ENCODE measurements around the gene AHDC1.

AHDC1 gene

DNA sequence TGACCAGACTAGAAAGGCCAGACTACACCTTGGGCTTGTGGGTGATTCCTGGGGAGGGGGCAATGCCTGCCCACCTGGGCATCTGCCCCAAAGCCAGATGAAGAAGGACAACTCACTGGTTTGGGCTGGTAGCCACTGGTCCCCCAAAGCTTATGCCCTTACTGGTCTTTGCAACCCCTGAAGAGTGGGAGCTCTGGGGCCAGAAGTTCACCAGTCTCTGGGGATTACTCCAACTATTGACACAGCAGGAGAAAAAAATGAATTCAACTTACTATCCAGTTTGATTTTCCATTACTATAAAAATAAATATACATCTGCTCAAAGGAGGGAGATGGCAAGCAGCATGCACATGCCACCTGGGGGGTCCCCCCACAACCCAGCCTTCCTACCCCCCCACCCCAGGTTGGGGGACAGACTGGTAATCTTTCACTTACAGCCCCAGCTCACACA lies 2.6 kb downstream of the AHDC1 start:
- H3K27ac ChIP-seq (ENCODE audit: low read length): no peak overlapping the region

DNA sequence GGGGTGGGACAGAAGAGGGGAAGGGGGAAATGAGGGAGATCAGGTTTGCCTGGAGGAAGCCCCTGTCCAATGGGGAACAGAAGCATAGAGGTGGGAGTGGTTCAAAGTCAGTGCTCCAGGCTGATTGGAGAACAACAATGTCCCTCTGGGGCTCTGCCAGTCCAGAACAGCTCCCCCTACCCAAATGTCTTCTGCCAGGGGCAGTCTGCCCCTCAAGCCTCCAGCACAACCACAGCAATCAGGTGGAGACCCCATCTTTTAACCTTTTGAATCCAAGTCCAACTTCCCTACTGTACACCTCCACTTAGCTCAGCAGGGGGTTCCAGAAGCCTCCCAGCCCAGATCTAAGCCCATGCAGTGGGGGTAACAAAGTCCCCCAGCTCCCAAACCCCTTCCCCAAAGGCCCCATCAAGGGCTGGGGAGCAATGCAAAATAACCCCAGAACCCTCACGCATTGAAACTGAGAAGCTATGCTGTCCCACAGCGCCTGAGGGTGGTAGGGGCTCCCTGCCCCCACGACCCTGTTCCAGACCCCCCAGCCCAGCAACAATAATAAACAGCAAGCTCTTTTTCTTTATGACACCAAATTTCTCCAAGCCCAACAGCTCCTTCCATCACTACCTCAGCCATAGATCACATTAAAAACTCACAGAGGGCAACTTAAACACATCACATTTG lies 3.3 kb downstream of the AHDC1 start:
- H3K27ac ChIP-seq (ENCODE audit: low read length): no peak overlapping the region
- H3K27me3 ChIP-seq (ENCODE audit: insufficient read depth, low read length): peaks cover 8% of the 10 kb centered on the region
- no peaks in the 10 kb centered on the region for H3K9me3 ChIP-seq (ENCODE audit: insufficient read depth, low read depth, low read length)
- no peak overlapping the region for H3K9ac ChIP-seq (ENCODE audit: low read depth, low read length)
- peaks cover 42% of the 10 kb centered on the region for H3K4me1 ChIP-seq (ENCODE audit: insufficient read depth, low read length)
- H3K4me3 ChIP-seq (ENCODE audit: low read length): no peak overlapping the region
- no peaks in the 10 kb centered on the region for H3K36me3 ChIP-seq (ENCODE audit: insufficient read depth, low read depth, low read length)

More for the DNA sequence above, 2.6 kb downstream of the AHDC1 start:
- no peaks in the 10 kb centered on the region for H3K36me3 ChIP-seq (ENCODE audit: insufficient read depth, low read depth, low read length)
- no peak overlapping the region for H3K9ac ChIP-seq (ENCODE audit: low read depth, low read length)
- peaks cover 8% of the 10 kb centered on the region for H3K27me3 ChIP-seq (ENCODE audit: insufficient read depth, low read length)
- H3K4me3 ChIP-seq (ENCODE audit: low read length): peak overlapping the region; percentile 73; the same call in 1 of the 2 replicates
- H3K9me3 ChIP-seq (ENCODE audit: insufficient read depth, low read depth, low read length): no peaks in the 10 kb centered on the region
- H3K4me1 ChIP-seq (ENCODE audit: insufficient read depth, low read length): peaks cover 48% of the 10 kb centered on the region

DNA sequence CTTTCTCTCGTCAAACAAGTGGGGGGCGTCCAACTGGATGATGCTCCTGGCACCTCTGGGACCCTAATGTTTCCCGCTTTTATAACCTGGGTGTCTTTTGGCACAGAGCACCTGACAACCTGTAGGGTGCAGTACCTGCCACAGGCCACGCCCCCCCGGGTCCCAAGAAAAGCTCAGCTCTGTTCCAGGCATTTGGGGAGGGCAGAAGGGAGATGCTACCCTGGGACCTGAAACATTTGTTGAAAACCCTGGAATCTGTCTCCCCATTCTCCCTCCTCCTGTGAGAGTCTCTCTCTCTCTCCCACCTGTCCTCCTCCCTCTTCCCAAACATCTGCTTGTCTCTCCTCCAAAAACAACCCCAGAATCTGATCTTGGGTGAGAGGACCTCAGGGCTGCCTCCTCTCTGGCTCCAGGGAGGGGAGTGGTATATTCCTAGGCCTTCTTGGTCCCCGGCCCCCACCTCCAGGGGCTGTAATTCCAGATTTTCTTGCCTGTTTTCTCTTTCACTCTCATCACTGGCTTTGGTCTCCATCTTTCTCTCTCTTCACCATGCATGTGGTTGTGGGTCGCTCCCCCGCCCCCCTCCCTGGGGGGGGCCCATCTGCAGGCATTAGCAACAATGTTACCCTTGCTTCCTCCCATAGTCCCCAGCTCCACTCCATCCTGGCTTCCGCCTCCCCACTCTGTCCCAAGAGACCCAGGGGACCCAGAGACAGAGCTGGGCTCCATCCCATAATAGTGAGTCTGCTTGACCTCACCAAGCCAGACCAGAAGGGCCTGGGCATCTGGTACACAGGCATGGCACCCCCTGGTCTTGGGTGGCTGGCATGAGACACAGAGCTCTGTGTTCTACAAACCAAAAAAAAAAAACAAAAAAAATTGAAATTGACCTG lies 4.1 kb downstream of the AHDC1 start:
- Histone ChIP-seq H3K4me3 (ENCODE audit: low read length) (no peak overlapping the region; the same call in 1 of the 2 replicates), H3K27ac (ENCODE audit: low read length) (no peak overlapping the region), H3K27me3 (ENCODE audit: insufficient read depth, low read length) (peaks cover 2% of the 10 kb centered on the region), H3K9me3 (ENCODE audit: insufficient read depth, low read depth, low read length) (no peaks in the 10 kb centered on the region), H3K9ac (ENCODE audit: low read depth, low read length) (no peak overlapping the region; the same call in 1 of the 2 replicates), H3K36me3 (ENCODE audit: insufficient read depth, low read depth, low read length) (no peaks in the 10 kb centered on the region), H3K4me1 (ENCODE audit: insufficient read depth, low read length) (peaks cover 37% of the 10 kb centered on the region)

DNA sequence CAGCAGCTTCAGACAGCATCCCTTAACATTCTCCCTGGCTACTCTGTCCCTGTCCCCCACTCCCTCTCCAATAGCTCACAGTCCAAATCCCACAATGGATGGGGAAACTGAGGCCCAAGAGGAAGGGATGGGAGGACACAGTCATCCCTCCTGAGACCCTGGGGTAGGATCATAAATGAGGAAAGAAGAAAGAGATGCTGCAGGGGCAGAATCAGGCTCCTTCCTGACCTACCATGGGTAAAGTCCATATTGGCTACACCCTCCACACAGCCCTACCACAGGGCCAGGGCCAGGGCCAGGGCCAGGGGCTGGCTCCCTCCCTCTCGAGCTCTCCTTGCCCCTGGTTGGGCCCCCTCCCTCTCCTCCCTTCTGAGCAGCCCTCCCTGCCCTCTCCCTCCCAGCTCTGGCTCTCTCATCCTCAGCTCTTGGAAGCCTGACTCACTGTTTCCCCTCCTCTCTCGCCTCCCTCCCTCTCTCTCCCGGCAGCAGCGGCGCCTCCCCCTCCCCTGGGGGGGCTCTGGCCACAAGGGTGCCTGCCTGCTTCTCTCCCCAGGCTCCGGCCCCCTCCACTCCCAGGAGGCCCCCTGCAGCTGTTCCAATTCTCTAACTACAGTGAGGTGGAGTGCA lies 4.9 kb downstream of the AHDC1 start:
- Histone ChIP-seq H3K27ac (ENCODE audit: low read length) (no peak overlapping the region), H3K4me3 (ENCODE audit: low read length) (no peak overlapping the region; the same call in 1 of the 2 replicates), H3K9ac (ENCODE audit: low read depth, low read length) (no peak overlapping the region; the same call in 1 of the 2 replicates), H3K27me3 (ENCODE audit: insufficient read depth, low read length) (no peaks in the 10 kb centered on the region), H3K9me3 (ENCODE audit: insufficient read depth, low read depth, low read length) (no peaks in the 10 kb centered on the region), H3K36me3 (ENCODE audit: insufficient read depth, low read depth, low read length) (no peaks in the 10 kb centered on the region), H3K4me1 (ENCODE audit: insufficient read depth, low read length) (peaks cover 45% of the 10 kb centered on the region)

DNA sequence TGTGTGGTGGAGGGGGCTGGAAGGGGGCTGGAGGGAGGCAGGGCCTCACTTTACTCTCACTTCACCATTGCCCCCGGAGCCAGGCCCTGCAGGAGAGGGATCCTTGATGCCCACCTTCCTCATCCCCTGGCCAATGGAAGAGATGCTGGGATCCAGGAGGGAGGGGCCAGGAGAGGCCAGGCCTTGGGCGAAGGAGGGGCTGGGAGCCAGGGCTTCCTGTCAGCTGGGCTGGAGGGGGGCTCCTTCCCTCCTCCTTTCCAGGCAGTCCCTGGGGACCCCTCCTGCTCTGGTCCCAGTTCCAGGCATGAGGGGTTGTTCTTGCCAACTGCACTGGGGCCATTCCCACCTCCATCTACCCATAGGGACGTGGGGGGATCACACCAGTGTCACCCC lies 5.7 kb downstream of the AHDC1 start:
- peak overlapping the region; percentile 25; the same call in 1 of the 2 replicates for H3K9ac ChIP-seq (ENCODE audit: low read depth, low read length)
- H3K27ac ChIP-seq (ENCODE audit: low read length): no peak overlapping the region
- H3K4me3 ChIP-seq (ENCODE audit: low read length): no peak overlapping the region
- no peaks in the 10 kb centered on the region for H3K9me3 ChIP-seq (ENCODE audit: insufficient read depth, low read depth, low read length)
- no peaks in the 10 kb centered on the region for H3K36me3 ChIP-seq (ENCODE audit: insufficient read depth, low read depth, low read length)
- H3K27me3 ChIP-seq (ENCODE audit: insufficient read depth, low read length): no peaks in the 10 kb centered on the region
- peaks cover 52% of the 10 kb centered on the region for H3K4me1 ChIP-seq (ENCODE audit: insufficient read depth, low read length)

DNA sequence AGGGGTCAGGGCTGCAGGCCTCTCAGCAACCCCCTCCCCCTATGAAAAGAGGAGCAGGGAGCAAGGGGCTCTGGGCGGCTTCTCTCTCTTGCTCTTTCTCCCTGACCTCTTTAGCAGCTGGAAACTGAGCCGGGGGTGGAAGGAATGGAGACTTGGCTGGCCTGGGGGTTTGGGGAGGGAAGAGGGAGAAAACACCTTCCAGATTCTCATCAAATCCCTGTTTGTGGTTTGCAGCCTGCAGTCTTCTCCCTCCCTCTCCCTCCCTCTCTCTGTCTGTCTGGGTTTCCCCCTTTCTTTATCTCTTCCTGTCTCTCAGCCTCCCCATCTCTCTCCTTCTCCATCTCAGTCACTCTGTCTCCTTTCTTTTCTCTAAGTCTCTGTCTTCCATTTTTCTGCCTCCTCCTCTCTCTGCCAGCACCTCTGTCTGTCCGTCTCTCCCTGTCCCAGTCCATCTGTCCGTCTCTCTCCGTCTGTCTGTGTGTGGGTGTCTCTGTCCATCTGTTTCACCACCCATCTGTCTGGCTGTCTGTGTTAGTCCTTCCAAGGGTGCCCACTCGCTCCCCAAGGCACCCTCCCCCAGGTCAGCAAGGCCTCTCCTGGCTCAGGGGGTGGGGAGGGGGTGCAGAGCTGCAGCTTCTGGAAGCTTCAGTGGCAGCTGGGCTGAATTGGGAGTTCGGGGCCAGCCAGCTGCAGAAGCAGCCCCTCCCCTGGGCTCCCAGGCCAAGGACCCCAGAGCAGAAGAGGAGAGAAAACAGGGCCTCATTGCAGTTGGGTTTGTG lies 6.2 kb downstream of the AHDC1 start:
- Histone ChIP-seq H3K9ac (ENCODE audit: low read depth, low read length) (peak overlapping the region; percentile 25; the same call in 1 of the 2 replicates), H3K36me3 (ENCODE audit: insufficient read depth, low read depth, low read length) (no peaks in the 10 kb centered on the region), H3K27me3 (ENCODE audit: insufficient read depth, low read length) (no peaks in the 10 kb centered on the region), H3K27ac (ENCODE audit: low read length) (no peak overlapping the region), H3K4me1 (ENCODE audit: insufficient read depth, low read length) (peaks cover 54% of the 10 kb centered on the region), H3K4me3 (ENCODE audit: low read length) (no peak overlapping the region), H3K9me3 (ENCODE audit: insufficient read depth, low read depth, low read length) (no peaks in the 10 kb centered on the region)

DNA sequence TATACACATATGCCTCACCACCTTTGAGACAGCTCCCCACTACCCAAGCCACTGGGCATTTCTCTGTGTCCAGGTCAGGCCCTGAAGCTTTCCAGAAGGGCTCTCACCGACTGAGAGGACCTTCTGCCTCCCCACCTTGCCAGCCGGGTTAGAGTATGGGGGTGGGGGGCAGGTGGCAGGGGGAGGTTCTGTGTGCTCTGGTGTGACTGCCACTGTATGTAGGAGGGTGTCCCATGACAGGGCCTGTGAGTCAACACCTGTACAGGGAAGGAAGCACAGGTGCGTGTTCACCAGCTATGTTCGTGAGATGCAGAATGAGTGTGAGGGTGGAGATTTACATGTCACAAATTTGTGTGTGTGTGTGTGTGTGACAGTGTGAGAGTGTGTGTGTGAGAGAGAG lies 7.0 kb downstream of the AHDC1 start:
- no peaks in the 10 kb centered on the region for H3K9me3 ChIP-seq (ENCODE audit: insufficient read depth, low read depth, low read length)
- H3K4me3 ChIP-seq (ENCODE audit: low read length): no peak overlapping the region
- H3K9ac ChIP-seq (ENCODE audit: low read depth, low read length): no peak overlapping the region
- no peaks in the 10 kb centered on the region for H3K27me3 ChIP-seq (ENCODE audit: insufficient read depth, low read length)
- no peaks in the 10 kb centered on the region for H3K36me3 ChIP-seq (ENCODE audit: insufficient read depth, low read depth, low read length)
- H3K27ac ChIP-seq (ENCODE audit: low read length): no peak overlapping the region
- peaks cover 54% of the 10 kb centered on the region for H3K4me1 ChIP-seq (ENCODE audit: insufficient read depth, low read length)

DNA sequence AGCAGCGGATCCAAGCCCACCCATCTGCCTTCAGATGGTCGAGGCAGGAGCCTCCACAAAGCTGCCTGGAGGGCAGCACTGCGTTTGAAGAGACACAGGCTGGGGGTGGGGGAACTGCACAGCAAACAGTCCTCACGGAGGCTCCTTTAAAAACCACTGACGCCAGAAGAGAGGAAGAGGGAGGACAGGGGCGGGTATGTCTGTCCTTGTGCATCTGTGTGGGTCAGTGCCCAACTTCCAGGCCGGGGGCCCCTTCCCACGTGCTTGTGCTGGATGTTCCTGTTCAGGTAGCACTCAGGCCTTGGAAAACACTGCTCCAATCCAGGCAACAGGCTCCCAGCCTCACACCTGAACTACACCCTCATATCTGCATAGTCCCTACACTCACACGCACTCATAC lies 7.7 kb downstream of the AHDC1 start:
- Histone ChIP-seq H3K9me3 (ENCODE audit: insufficient read depth, low read depth, low read length) (no peaks in the 10 kb centered on the region), H3K27me3 (ENCODE audit: insufficient read depth, low read length) (no peaks in the 10 kb centered on the region), H3K4me1 (ENCODE audit: insufficient read depth, low read length) (peaks cover 54% of the 10 kb centered on the region), H3K36me3 (ENCODE audit: insufficient read depth, low read depth, low read length) (no peaks in the 10 kb centered on the region), H3K27ac (ENCODE audit: low read length) (no peak overlapping the region), H3K9ac (ENCODE audit: low read depth, low read length) (no peak overlapping the region), H3K4me3 (ENCODE audit: low read length) (no peak overlapping the region)

DNA sequence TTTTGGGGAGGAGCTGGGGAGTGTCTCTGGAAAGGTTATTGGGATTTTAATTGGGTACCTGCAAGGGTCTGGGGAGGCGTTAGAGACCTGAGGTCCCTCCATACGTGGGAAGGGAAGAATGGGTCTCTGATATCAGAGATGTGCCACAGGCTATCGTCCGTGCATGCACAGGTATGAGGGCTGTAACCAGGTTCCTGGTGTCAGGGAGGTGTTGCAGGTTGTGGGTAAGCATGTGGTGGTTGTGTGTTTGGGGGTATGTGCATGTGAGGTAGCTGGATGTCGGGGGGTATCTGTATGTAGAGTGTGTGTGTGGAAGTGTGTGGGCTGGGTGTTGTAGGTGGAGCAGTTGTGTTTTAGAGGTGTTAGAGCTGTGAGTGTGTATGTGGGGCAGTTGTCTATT lies 8.3 kb downstream of the AHDC1 start:
- H3K4me1 ChIP-seq (ENCODE audit: insufficient read depth, low read length): peaks cover 49% of the 10 kb centered on the region
- H3K36me3 ChIP-seq (ENCODE audit: insufficient read depth, low read depth, low read length): no peaks in the 10 kb centered on the region
- H3K9ac ChIP-seq (ENCODE audit: low read depth, low read length): no peak overlapping the region
- no peaks in the 10 kb centered on the region for H3K27me3 ChIP-seq (ENCODE audit: insufficient read depth, low read length)
- H3K27ac ChIP-seq (ENCODE audit: low read length): no peak overlapping the region
- no peak overlapping the region for H3K4me3 ChIP-seq (ENCODE audit: low read length)
- H3K9me3 ChIP-seq (ENCODE audit: insufficient read depth, low read depth, low read length): no peaks in the 10 kb centered on the region

DNA sequence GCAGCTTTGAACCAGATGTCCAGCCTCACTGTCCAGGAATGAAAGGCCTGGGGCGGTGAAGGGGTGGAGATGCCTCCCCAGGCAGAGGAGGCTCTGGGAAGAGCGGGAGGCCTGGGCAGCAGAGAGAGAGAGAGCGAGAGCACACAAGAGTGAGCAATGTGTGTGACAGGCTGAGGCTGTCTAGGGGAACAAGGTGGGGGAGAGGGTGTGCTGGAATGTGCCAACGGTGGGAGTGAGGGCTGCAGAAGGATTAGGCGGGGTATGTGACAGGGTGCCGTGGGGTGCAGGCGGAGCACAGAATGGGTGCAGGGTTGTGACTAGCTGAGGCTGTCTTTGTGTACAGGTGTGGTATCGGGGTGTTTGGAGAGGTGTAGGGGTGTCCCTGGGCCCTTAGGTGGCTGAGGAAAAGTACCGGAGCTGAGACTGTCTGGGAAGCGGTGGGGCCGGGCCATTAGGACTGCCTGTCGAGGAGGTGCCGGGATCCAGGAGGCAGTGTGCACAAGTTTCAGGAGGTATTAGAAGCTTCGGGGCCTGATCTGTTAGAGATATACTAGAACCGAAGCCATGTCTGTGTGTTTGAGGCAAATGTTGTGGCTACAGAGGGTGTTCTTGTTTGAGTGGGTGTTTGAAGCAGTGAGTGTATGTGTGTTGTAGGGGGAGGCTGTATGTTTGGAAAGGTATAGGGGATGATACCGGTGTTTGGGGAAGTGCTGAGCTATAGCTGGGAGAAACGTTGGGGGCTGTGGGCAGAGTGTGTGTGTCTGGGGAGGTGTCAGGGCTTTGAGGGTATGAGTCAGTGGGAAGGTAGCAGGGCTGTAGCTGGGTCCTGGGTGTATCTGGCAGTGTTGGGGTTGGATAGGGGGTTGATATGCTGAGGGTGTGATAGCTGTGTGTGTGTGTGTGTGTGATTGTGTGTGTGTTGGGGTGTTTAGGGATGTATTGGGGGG lies 9.1 kb downstream of the AHDC1 start:
- H3K4me1 ChIP-seq (ENCODE audit: insufficient read depth, low read length): peaks cover 46% of the 10 kb centered on the region
- H3K27me3 ChIP-seq (ENCODE audit: insufficient read depth, low read length): no peaks in the 10 kb centered on the region
- no peaks in the 10 kb centered on the region for H3K36me3 ChIP-seq (ENCODE audit: insufficient read depth, low read depth, low read length)
- H3K4me3 ChIP-seq (ENCODE audit: low read length): no peak overlapping the region; the same call in 1 of the 2 replicates
- H3K27ac ChIP-seq (ENCODE audit: low read length): no peak overlapping the region
- peak overlapping the region; percentile 66; the same call in 1 of the 2 replicates for H3K9ac ChIP-seq (ENCODE audit: low read depth, low read length)
- no peaks in the 10 kb centered on the region for H3K9me3 ChIP-seq (ENCODE audit: insufficient read depth, low read depth, low read length)

Data from iPS-20b (cell line).